Measurements from ENCODE around the gene MAU2. TPM values are rescaled to one million over a fixed set of nuclear protein-coding genes. Genes with fewer than 3 reads are reported as not detected.

MAU2 gene
- total and polyA plus RNA-seq, 2 donors (not counting 1 experiment from before 2014, with no cell fraction given): 11.1 to 29.4 TPM

DNA sequence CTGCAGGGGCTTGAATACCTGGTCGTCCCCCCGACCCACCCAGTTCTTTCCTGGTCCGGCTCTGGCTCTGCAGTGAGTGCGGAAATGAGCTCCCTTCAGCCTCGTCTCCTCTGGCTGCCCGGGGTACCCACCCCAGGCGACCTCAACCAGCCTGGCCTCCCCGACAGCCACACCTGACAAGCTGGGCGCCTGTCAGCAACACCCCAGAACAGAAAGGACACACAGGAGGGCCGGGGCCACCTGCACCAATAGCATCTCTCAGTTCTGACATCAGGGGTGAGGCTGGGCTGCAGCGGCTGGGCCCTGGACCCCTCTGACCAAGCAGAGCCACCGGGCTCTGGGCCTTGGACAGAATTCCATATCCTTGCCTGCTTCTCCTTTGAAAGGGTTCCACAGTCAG lies 20.0 kb upstream of the MAU2 start:
- peaks cover 16% of the 10 kb centered on the region for H3K36me3 ChIP-seq (ENCODE audit: control insufficient read depth, insufficient read depth, low read length)
- no peak overlapping the region for H2AFZ ChIP-seq (ENCODE audit: low read length)
- TF ChIP-seq, protein P1, sequence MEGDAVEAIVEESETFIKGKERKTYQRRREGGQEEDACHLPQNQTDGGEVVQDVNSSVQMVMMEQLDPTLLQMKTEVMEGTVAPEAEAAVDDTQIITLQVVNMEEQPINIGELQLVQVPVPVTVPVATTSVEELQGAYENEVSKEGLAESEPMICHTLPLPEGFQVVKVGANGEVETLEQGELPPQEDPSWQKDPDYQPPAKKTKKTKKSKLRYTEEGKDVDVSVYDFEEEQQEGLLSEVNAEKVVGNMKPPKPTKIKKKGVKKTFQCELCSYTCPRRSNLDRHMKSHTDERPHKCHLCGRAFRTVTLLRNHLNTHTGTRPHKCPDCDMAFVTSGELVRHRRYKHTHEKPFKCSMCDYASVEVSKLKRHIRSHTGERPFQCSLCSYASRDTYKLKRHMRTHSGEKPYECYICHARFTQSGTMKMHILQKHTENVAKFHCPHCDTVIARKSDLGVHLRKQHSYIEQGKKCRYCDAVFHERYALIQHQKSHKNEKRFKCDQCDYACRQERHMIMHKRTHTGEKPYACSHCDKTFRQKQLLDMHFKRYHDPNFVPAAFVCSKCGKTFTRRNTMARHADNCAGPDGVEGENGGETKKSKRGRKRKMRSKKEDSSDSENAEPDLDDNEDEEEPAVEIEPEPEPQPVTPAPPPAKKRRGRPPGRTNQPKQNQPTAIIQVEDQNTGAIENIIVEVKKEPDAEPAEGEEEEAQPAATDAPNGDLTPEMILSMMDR (conservative IDR thresholded peaks at IDR 0.05 in 1 of 2, IDR thresholded peaks at IDR 0.05 in 1 of 2; ENCODE audit: low read depth in 1 of 2, low read length in 2 of 2): no peak
- no peaks in the 10 kb centered on the region for H3K79me2 ChIP-seq (ENCODE audit: control insufficient read depth, insufficient read depth, low read length)
- H3K9ac ChIP-seq (ENCODE audit: insufficient read depth, low read length): no peak overlapping the region
- H3K27me3 ChIP-seq (ENCODE audit: control insufficient read depth, insufficient read depth, low read length): no peaks in the 10 kb centered on the region
- no peak overlapping the region for H3K4me2 ChIP-seq (ENCODE audit: extremely low read depth, insufficient read depth, low read length)
- H3K4me3 ChIP-seq (replicated peaks in 1 of 4; ENCODE audit: control extremely low read depth in 1 of 4, insufficient read depth in 1 of 4, low read depth in 3 of 4, low read length in 4 of 4): no peak overlapping the region
- no peaks in the 10 kb centered on the region for H3K9me3 ChIP-seq (ENCODE audit: control insufficient read depth, insufficient read depth, low read depth, low read length)
- H3K4me1 ChIP-seq (ENCODE audit: control insufficient read depth, extremely low read depth, insufficient read depth, low read length): no peaks in the 10 kb centered on the region
- DNase-seq (ENCODE audit: low read depth in 2 of 2): no peak
- no peaks in the 10 kb centered on the region for H4K20me1 ChIP-seq (ENCODE audit: control insufficient read depth, extremely low read depth, insufficient read depth, low read length)
- no peak overlapping the region for H3K27ac ChIP-seq (ENCODE audit: insufficient read depth, low read length)

DNA sequence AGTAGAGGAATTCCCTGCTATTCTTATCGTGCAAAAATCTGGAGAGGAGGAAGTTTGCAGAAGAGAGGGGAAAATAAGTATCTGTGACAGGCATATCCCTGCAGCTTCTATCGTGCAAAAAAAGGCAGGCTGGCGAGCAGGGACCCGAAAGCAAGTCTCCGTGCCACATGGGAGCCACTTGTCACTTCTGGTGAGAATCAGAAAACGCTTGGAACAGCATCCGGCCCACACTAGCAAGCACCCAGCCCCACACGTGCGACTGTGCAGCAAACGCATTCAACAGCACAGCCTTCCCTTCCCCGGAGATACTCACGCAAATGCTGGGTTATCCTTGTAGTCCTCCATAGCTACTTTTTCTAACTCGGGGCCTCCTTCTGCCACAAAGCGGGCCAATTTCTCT lies 17.2 kb upstream of the MAU2 start:
- Histone ChIP-seq H2AFZ (ENCODE audit: low read length) (no peak overlapping the region), H4K20me1 (ENCODE audit: control insufficient read depth, extremely low read depth, insufficient read depth, low read length) (no peaks in the 10 kb centered on the region), H3K4me2 (ENCODE audit: extremely low read depth, insufficient read depth, low read length) (no peak overlapping the region), H3K79me2 (ENCODE audit: control insufficient read depth, insufficient read depth, low read length) (no peaks in the 10 kb centered on the region), H3K27me3 (ENCODE audit: control insufficient read depth, insufficient read depth, low read length) (no peaks in the 10 kb centered on the region), H3K9ac (ENCODE audit: insufficient read depth, low read length) (no peak overlapping the region), H3K9me3 (ENCODE audit: control insufficient read depth, insufficient read depth, low read depth, low read length) (no peaks in the 10 kb centered on the region), H3K4me3 (replicated peaks in 1 of 4; ENCODE audit: control extremely low read depth in 1 of 4, insufficient read depth in 1 of 4, low read depth in 3 of 4, low read length in 4 of 4) (no peak overlapping the region), H3K27ac (ENCODE audit: insufficient read depth, low read length) (no peak overlapping the region), H3K4me1 (ENCODE audit: control insufficient read depth, extremely low read depth, insufficient read depth, low read length) (no peaks in the 10 kb centered on the region), H3K36me3 (ENCODE audit: control insufficient read depth, insufficient read depth, low read length) (peaks cover 14% of the 10 kb centered on the region)
- DNase-seq (ENCODE audit: low read depth in 2 of 2): no peak
- no peak for TF ChIP-seq EZH2 (IDR thresholded peaks at IDR 0.05; ENCODE audit: low read length, missing control alignments)
- TF ChIP-seq, protein P1 (conservative IDR thresholded peaks at IDR 0.05 in 1 of 2, IDR thresholded peaks at IDR 0.05 in 1 of 2; ENCODE audit: low read depth in 1 of 2, low read length in 2 of 2): no peak

DNA sequence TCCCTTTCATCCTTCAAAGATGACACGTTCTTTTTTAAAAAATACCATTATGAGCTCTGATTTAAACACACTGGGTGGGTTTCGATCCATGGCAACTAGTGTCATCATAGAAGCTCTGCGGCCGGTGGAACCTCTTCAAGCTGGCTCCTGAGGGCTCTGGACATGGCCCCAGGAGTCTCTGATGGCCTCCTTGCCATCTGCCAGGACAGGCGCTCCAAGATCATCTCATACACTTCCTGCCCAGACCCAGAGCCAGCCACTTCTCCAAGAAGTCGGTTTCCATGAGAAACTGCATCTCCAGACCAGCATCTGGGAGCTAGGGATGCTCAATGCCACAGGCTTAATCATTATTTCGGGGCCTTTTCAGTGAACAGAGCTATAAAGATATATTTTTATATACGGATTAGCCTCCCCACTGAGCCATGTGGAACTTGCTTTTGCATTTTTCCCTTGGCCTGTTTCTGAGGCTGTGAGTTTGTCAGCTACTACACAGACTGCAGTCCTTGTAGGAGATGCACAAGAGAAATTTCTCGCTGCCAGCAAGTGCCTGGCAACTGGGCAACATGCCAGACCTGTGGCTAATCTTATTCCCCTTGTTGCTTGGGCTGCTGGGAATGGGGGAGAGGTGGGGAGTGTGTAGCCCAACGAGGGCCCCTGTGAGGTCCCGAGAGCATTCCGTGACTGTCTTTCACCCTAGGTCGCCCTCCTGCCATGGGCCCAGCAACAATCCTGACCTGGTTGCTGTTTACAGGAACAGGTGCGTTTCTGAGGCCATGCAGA lies 16.3 kb upstream of the MAU2 start:
- Histone ChIP-seq H3K79me2 (ENCODE audit: control insufficient read depth, insufficient read depth, low read length) (no peaks in the 10 kb centered on the region), H3K36me3 (ENCODE audit: control insufficient read depth, insufficient read depth, low read length) (peaks cover 15% of the 10 kb centered on the region), H3K27ac (ENCODE audit: insufficient read depth, low read length) (no peak overlapping the region), H3K9ac (ENCODE audit: insufficient read depth, low read length) (no peak overlapping the region), H3K4me1 (ENCODE audit: control insufficient read depth, extremely low read depth, insufficient read depth, low read length) (no peaks in the 10 kb centered on the region), H2AFZ (ENCODE audit: low read length) (no peak overlapping the region), H4K20me1 (ENCODE audit: control insufficient read depth, extremely low read depth, insufficient read depth, low read length) (no peaks in the 10 kb centered on the region), H3K9me3 (ENCODE audit: control insufficient read depth, insufficient read depth, low read depth, low read length) (no peaks in the 10 kb centered on the region), H3K4me3 (replicated peaks in 1 of 4; ENCODE audit: control extremely low read depth in 1 of 4, insufficient read depth in 1 of 4, low read depth in 3 of 4, low read length in 4 of 4) (no peak overlapping the region), H3K27me3 (ENCODE audit: control insufficient read depth, insufficient read depth, low read length) (no peaks in the 10 kb centered on the region), H3K4me2 (ENCODE audit: extremely low read depth, insufficient read depth, low read length) (no peak overlapping the region)
- TF ChIP-seq EZH2 (IDR thresholded peaks at IDR 0.05; ENCODE audit: low read length, missing control alignments): no peak
- TF ChIP-seq, protein P1 (conservative IDR thresholded peaks at IDR 0.05 in 1 of 2, IDR thresholded peaks at IDR 0.05 in 1 of 2; ENCODE audit: low read depth in 1 of 2, low read length in 2 of 2): no peak
- DNase-seq (ENCODE audit: low read depth in 2 of 2): no peak
